SK-N-SH (cell line): ENCODE results near the gene CDC25A. TPM values are rescaled to one million over a fixed set of nuclear protein-coding genes. Genes with fewer than 3 reads are reported as not detected.
A peak's percentile ranks its signal among the peaks of the same experiment; 100 is the strongest.

ENCODE experiments used
- CTCF ChIA-PET: fragments of 300-600, 350-600 bp; formaldehyde crosslinking; extraction: SDS; loops from one replicate; lab custom pipeline; 2021; lab: Yijun Ruan, JAX
- POLR2A ChIA-PET: fragments of 350-600 bp; sonication (Branson Sonifier 250); formaldehyde crosslinking; extraction: SDS; loops from one replicate; lab custom pipeline; 2020; ENCODE audit warnings: antibody characterized with exemption, inconsistent platforms; lab: Yijun Ruan, JAX
- DNase-seq: peaks from one replicate; pipeline ENCODE4 v3.0.0; 2012
- H2AFZ ChIP-seq: fragments of 200-600 bp; sonication (generic); 2 replicates; pipeline ENCODE4 v1.8.1; 2016; ENCODE audit warnings: antibody characterized with exemption, mild to moderate bottlenecking, low read depth
- H3F3A ChIP-seq: fragments of 200-600 bp; sonication (generic); replicated peaks from 2 replicates; pipeline ENCODE3; 2016; ENCODE audit warnings: antibody characterized with exemption, mild to moderate bottlenecking; ENCODE audit not compliant: insufficient read depth
- H3K27ac ChIP-seq, 2 experiments: fragments of 200-500 bp in 1 of 2; fragments of 200-600 bp in 1 of 2; sonication (Bioruptor generic) in 1 of 2; sonication (generic), shearing (Covaris generic) in 1 of 2; 2 replicates each; pipeline versions ENCODE4 v1.5.1 to v1.6.1; 2014 to 2016; ENCODE audit warnings: low read depth in 2 of 2, inconsistent platforms in 1 of 2, low read length in 1 of 2, mild to moderate bottlenecking in 1 of 2, mixed read lengths in 1 of 2
- H3K27me3 ChIP-seq: fragments of 200-600 bp; sonication (generic), shearing (Covaris generic); 2 replicates; pipeline ENCODE4 v1.6.1; 2016; ENCODE audit warnings: mixed run types; ENCODE audit not compliant: insufficient read depth
- H3K36me3 ChIP-seq, 2 experiments: fragments of 200-500 bp in 1 of 2; fragments of 200-600 bp in 1 of 2; sonication (Bioruptor generic) in 1 of 2; sonication (generic) in 1 of 2; replicated peaks in 1 of 2; 2 replicates each; pipeline versions ENCODE3 to v1.5.1; 2014 to 2016; ENCODE audit warnings: low read length in 1 of 2, mild to moderate bottlenecking in 1 of 2; ENCODE audit not compliant: insufficient read depth in 2 of 2, control insufficient read depth in 1 of 2
- H3K4me1 ChIP-seq, 2 experiments: fragments of 200-500 bp in 1 of 2; fragments of 200-600 bp in 1 of 2; sonication (Bioruptor generic) in 1 of 2; sonication (generic), shearing (Covaris generic) in 1 of 2; 2 replicates each; pipeline versions ENCODE4 v1.5.1 to v1.6.1; 2014 to 2016; ENCODE audit warnings: low read depth in 1 of 2, low read length in 1 of 2, mixed run types in 1 of 2; ENCODE audit not compliant: insufficient read depth in 2 of 2, control insufficient read depth in 1 of 2
- H3K4me2 ChIP-seq: fragments of 200-600 bp; sonication (generic), shearing (Covaris generic); 2 replicates; pipeline ENCODE4 v1.6.1; 2017; ENCODE audit warnings: mixed run types
- H3K4me3 ChIP-seq, 2 experiments: fragments of 200-500 bp in 1 of 2; fragments of 200-600 bp in 1 of 2; sonication (Bioruptor generic) in 1 of 2; sonication (generic), shearing (Covaris generic) in 1 of 2; 2 replicates each; pipeline versions ENCODE4 v1.5.1 to v1.8.1; 2014 to 2016; ENCODE audit warnings: low read depth in 2 of 2, inconsistent platforms in 1 of 2, low read length in 1 of 2, mild to moderate bottlenecking in 1 of 2, mixed read lengths in 1 of 2, moderate library complexity in 1 of 2
- H3K79me2 ChIP-seq: fragments of 200-600 bp; sonication (generic); 2 replicates; pipeline ENCODE4 v1.8.1; 2017; ENCODE audit warnings: mild to moderate bottlenecking; ENCODE audit not compliant: insufficient read depth
- H3K9ac ChIP-seq: fragments of 200-600 bp; sonication (generic); 2 replicates; pipeline ENCODE4 v1.6.1; 2017; ENCODE audit warnings: mixed run types
- H3K9me2 ChIP-seq: fragments of 200-600 bp; sonication (generic); 2 replicates; pipeline ENCODE4 v1.6.1; 2017; ENCODE audit warnings: mixed run types
- H3K9me3 ChIP-seq: fragments of 200-600 bp; sonication (generic); 2 replicates; pipeline ENCODE4 v1.6.1; 2017; ENCODE audit warnings: mixed run types, mild to moderate bottlenecking, moderate library complexity
- H4K20me1 ChIP-seq: fragments of 200-600 bp; sonication (generic); 2 replicates; pipeline ENCODE4 v1.6.1; 2017; ENCODE audit warnings: mild to moderate bottlenecking, mixed run types; ENCODE audit not compliant: insufficient read depth
- CTCF ChIP-seq: fragments of 200-600 bp; sonication (generic); IDR thresholded peaks from 2 replicates; pipeline ENCODE4 v1.6.1; 2017; ENCODE audit warnings: antibody characterized with exemption, mild to moderate bottlenecking, moderate library complexity
- ELF1 ChIP-seq: IDR thresholded peaks from 2 replicates; pipeline ENCODE4 v1.4.0; 2012
- FOXM1 ChIP-seq: IDR thresholded peaks from 2 replicates; pipeline ENCODE4 v1.4.0; 2012; ENCODE audit warnings: low read depth, mild to moderate bottlenecking
- GABPA ChIP-seq: IDR thresholded peaks from 2 replicates; pipeline ENCODE4 v1.4.0; 2012; ENCODE audit warnings: low read depth, mild to moderate bottlenecking
- MXI1 ChIP-seq: IDR thresholded peaks from 2 replicates; pipeline ENCODE4 v1.6.1; 2012; ENCODE audit warnings: mild to moderate bottlenecking, low read depth, low read length, improper control_type of control experiment
- RAD21 ChIP-seq: IDR thresholded peaks from 2 replicates; pipeline ENCODE4 v1.6.1; 2012; ENCODE audit warnings: mild to moderate bottlenecking, low read length
- RXRA ChIP-seq: IDR thresholded peaks from 2 replicates; pipeline ENCODE4 v1.4.0; 2012; ENCODE audit warnings: low read depth, mild to moderate bottlenecking, borderline replicate concordance
- SMC3 ChIP-seq: IDR thresholded peaks from 2 replicates; pipeline ENCODE4 v1.6.1; 2012; ENCODE audit warnings: low read depth, low read length, improper control_type of control experiment
- TAF1 ChIP-seq: IDR thresholded peaks from 2 replicates; pipeline ENCODE4 v1.6.1; 2012; ENCODE audit warnings: low read depth, mild to moderate bottlenecking, low read length, moderate library complexity, borderline replicate concordance
- USF1 ChIP-seq: IDR thresholded peaks from 2 replicates; pipeline ENCODE4 v1.4.0; 2012; ENCODE audit warnings: low read depth, borderline replicate concordance
- WGBS: methylation state at CpG from one replicate; pipeline ENCODE4 v1.1.6; 2017; ENCODE audit warnings: low lambda C conversion rate; 5-methylcytosine and 5-hydroxymethylcytosine counted together
- polyA plus RNA-seq, 3 experiments: library from polyadenylated mRNA; depleted of rRNA; stranded (reverse); fragments of >200 nt; gene quantifications; 2 replicates each; pipeline ENCODE4 v1.2.3, GENCODE V29; 2012

The CDC25A gene
- polyA plus RNA-seq, 1 of the 3 experiments (the other 2 are of a cell fraction), result 3.3 TPM

GRCh38 chr3:48151058-48151806 lies 37.0 kb downstream of the CDC25A start:
- Histone ChIP-seq H3K9me2 (no peaks in the 10 kb centered on the region), H3K27ac (no peak overlapping the region), H3K36me3 (no peaks in the 10 kb centered on the region), H3K4me2 (no peak overlapping the region), H3K4me1 (peaks cover 0 to 5% of the 10 kb centered on the region in 2 experiments; a peak in 2 of 4 replicates), H3F3A (peaks cover 11% of the 10 kb centered on the region), H2AFZ (peak overlapping the region; percentile 17), H4K20me1 (no peaks in the 10 kb centered on the region), H3K4me3 (peak overlapping the region in 1 of 2 experiments; percentile 47; a peak in 1 of 4 replicates), H3K79me2 (no peaks in the 10 kb centered on the region), H3K9ac (no peak overlapping the region), H3K27me3 (no peaks in the 10 kb centered on the region), H3K9me3 (no peaks in the 10 kb centered on the region)
- CTCF ChIA-PET, result interaction anchor here (0.6 to 4.8 kb wide), 54 partner anchors 9 to 629 kb away, joined by 3 to 85 read pairs (median 4); partner anchors contain the start of genes CDC25A and MAP4
- peak; percentile 84 for DNase-seq
- TF ChIP-seq USF1, result no peak
- peak; percentile 99 for TF ChIP-seq RAD21
- TF ChIP-seq TAF1, result no peak
- no peak for TF ChIP-seq FOXM1
- TF ChIP-seq MXI1, result 0 out of 2 replicates have a peak, but pooled peaks have one; percentile 56
- TF ChIP-seq SMC3, result peak; percentile 92
- TF ChIP-seq CTCF, result peak; percentile 89
- WGBS, result 49% methylated on average over 8 of the region's 8 CpGs
- POLR2A ChIA-PET, result interaction anchor here (0.6 to 1.5 kb wide), 4 partner anchors 62 to 325 kb away, joined by 3 to 5 read pairs (median 4); no protein-coding TSS in a partner anchor

- Histone ChIP-seq H2AFZ (no peak overlapping the region), H3K79me2 (no peaks in the 10 kb centered on the region), H4K20me1 (no peaks in the 10 kb centered on the region)
- TF ChIP-seq RXRA (no peak), MXI1 (no peak), GABPA (no peak), ELF1 (no peak)
- TF ChIP-seq, all 33 proteins: peak for 0
- no peak for DNase-seq
- Histone ChIP-seq H3K36me3 (no peaks in the 10 kb centered on the region), H3K4me3 (no peak overlapping the region), H3K4me2 (no peak overlapping the region), H3F3A (no peaks in the 10 kb centered on the region), H3K9me2 (no peaks in the 10 kb centered on the region), H3K27me3 (no peaks in the 10 kb centered on the region), H3K4me1 (peaks cover 0 to 2% of the 10 kb centered on the region in 2 experiments; a peak in 1 of 4 replicates), H3K27ac (no peak overlapping the region), H3K9ac (no peak overlapping the region), H3K9me3 (no peaks in the 10 kb centered on the region)
- ChIA-PET CTCF (no interaction called here), POLR2A (no interaction called here)
- 94% methylated on average over 5 of the region's 5 CpGs for WGBS
Observed at GRCh38 chr3:48143992-48144391, 44.2 kb downstream of the CDC25A start.
